ENCODE results near the gene TFPT. TPM values are rescaled to one million over a fixed set of nuclear protein-coding genes. Genes with fewer than 3 reads are reported as not detected.
"Not testable (repeated sequence)": the region's sequence is repeated elsewhere in the genome, so short reads cannot be mapped to it uniquely, and the experiment has no call there.

The TFPT gene
- total RNA-seq, 3 donors from 2014 or later, result 9.8 to 18.2 (median 15.3) TPM

DNA sequence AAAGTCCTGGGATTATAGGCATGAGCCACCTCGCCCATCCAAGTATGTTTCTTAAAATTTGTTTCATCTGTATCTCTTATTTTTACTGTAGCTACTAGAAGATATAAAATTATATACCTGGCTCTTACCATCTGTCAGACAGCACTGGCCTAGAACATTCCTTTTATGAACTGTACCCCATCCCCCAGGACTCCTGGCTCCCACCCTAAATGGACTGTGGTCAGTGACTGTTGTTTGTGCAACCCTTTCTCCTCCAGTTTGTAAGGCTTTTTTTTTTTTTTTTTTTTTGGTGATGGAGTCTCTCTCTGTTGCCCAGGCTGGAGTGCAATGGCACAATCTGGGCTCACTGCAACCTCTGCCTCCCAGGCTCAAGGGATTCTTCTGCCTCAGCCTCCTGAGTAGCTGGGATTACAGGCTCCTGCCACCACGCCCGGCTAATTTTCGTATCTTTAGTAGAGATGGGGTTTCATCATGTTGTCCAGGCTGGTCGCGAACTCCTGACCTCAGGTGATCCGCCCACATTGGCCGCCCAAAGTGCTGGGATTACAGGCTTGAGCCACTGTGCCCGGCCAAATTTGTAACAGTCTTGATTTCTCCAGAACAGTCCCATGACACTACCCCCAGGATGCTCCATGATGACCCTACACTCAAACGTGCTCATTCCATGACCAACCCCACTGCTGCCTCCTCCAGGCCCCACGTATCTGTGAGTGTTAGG is 10.3 kb downstream of the TFPT start:
- ATAC-seq, result no peak
- peaks cover 3% of the 10 kb centered on the region for H3K4me1 ChIP-seq (ENCODE audit: low read depth)
- intact Hi-C loops (cut with DNase I, micrococcal nuclease), result no loop called here
- no peaks in the 10 kb centered on the region for H3K36me3 ChIP-seq (ENCODE audit: low read depth)
- no peak for DNase-seq
- TF ChIP-seq, protein P1, sequence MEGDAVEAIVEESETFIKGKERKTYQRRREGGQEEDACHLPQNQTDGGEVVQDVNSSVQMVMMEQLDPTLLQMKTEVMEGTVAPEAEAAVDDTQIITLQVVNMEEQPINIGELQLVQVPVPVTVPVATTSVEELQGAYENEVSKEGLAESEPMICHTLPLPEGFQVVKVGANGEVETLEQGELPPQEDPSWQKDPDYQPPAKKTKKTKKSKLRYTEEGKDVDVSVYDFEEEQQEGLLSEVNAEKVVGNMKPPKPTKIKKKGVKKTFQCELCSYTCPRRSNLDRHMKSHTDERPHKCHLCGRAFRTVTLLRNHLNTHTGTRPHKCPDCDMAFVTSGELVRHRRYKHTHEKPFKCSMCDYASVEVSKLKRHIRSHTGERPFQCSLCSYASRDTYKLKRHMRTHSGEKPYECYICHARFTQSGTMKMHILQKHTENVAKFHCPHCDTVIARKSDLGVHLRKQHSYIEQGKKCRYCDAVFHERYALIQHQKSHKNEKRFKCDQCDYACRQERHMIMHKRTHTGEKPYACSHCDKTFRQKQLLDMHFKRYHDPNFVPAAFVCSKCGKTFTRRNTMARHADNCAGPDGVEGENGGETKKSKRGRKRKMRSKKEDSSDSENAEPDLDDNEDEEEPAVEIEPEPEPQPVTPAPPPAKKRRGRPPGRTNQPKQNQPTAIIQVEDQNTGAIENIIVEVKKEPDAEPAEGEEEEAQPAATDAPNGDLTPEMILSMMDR (IDR thresholded peaks at IDR 0.05), result no peak
- H3K4me3 ChIP-seq, result no peak overlapping the region
- H3K9me3 ChIP-seq, result no peaks in the 10 kb centered on the region

DNA sequence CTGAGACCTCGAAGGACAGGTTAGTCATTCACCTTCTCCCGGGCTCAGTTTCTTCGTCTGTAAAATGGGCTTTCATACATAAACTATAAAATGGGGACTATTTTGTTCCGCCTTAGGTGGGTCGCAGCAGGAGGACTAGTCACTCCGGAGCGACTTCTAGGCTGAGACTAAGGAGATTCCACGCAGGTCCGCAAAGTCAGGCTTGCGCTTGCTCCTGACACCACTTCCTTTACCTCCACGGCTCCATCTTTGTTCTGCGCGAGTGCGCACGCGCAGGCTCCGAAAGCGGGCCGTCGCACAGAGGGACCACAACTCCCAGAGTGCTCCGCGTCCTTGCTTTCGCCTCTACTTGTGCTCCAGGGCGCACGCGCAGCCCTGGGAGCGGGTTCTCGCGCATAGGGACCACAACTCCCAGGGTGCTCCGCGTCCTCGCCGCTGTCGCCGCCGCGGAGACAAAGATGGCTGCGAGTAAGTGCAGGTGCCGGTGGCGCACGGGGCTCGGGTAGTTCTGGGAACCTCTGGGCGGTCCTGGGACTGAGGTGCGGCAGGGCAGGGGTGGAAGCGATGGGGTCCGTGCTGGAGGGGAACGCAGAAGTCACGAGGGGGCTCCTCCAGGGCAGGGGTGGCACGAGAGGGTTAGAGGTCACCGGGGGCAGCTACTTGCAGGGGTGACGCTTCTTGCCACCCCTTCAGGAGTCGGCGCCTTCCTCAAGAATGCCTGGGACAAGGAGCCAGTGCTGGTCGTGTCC is 12.9 kb downstream of the TFPT start, which contains the start of gene NDUFA3:
Gene NDUFA3, plus strand, starts transcription at position 435 of the 749 bp plus-strand sequence. Its CDS starts 24 bp downstream, at position 459.
- ATAC-seq (peak; percentile 100), DNase-seq (peak; percentile 97 to 99 (median 98))
- Histone ChIP-seq H3K4me3 (peak within 1 kb of the TSS; percentile 76), H3K4me1 (ENCODE audit: low read depth) (peaks cover 3% of the 10 kb centered on the region), H3K9me3 (no peaks in the 10 kb centered on the region), H3K36me3 (ENCODE audit: low read depth) (no peaks in the 10 kb centered on the region)
- TF ChIP-seq, protein P1 (IDR thresholded peaks at IDR 0.05), result no peak
- intact Hi-C loops (cut with DNase I, micrococcal nuclease), result no loop called here

DNA sequence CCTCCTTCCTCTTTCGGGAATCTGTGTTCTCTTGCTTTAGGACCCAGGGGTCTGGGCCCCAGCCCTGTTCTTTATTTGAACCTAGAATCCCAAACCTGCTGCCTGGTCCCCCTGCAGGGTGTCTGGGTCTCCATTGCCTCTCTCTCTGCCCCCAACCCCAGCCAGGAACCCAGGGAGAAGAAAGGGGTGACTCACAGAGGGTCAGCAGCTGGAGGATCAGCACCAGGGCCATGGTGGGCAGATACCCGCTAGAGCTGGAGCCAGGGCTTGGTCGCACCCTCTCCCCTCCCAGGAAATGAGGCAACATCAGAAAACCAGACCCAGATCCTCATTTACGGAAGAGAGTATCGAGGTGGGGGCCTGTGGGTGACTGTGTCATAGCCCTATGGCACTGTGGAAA is 14.9 kb downstream of the TFPT start, which contains the start of gene OSCAR:
Gene OSCAR, minus strand, starts transcription at position 243 of the 400 bp plus-strand sequence. Its CDS starts 11 bp downstream, at position 232.
- ATAC-seq (no peak), DNase-seq (no peak)
- Histone ChIP-seq H3K36me3 (ENCODE audit: low read depth) (no peaks in the 10 kb centered on the region), H3K9me3 (no peaks in the 10 kb centered on the region), H3K4me3 (no peak within 1 kb of the TSS), H3K4me1 (ENCODE audit: low read depth) (peaks cover 8% of the 10 kb centered on the region)
- intact Hi-C loops (cut with DNase I, micrococcal nuclease), result no loop called here
- TF ChIP-seq, protein P1 (IDR thresholded peaks at IDR 0.05), result no peak

DNA sequence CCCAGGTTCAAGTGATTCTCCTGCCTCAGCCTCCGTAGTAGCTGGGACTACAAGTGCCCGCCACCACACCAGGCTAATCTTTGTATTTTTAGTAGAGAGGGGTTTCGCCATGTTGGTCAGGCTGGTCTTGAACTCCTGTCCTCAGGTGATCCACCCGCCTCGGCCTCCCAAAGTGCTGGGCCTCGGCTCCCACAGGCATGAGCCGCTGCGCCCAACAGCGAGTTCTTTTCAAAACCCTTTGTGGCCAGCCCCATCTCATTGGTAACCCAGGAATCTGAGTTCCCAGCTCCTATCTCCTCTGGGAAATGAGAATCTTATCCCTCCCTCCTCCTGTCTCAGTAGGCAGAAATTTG is 15.6 kb downstream of the TFPT start:
- ATAC-seq; intact Hi-C loops (cut with DNase I, micrococcal nuclease); H3K4me1 ChIP-seq (ENCODE audit: low read depth): not testable (repeated sequence)

DNA sequence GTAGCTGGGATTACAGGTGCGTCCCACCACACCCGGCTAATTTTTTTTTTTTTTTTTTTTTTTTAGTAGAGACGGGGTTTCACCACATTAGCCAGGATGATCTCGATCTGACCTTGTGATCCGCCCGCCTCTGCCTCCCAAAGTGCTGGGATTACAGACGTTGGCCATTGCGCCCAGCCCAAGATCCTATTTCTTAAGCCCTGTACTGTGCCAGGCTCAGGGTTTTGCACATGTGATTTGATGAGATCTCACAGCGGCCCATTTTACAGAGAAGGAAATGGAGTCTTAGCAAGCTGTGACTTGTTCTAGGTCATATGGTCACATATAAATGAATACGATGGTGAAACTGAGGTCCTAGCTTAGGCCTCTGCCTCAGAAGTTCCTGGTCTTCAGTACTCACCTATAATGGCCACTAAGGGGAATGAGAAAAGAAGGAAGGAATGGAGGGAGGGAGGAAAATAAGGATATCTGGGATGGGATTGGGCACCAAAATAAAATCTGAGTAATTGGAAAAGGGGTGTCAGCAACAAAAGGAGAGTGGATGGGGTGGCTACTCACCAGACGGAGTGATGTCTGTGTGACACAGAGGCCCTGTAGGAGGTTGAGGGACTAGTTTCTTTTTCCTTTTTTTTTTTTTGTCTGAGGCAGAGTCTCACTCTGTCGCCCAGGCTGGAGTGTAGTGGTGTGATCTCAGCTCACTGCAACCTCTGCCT is 16.1 kb downstream of the TFPT start:
- TF ChIP-seq, protein P1 (IDR thresholded peaks at IDR 0.05), result no peak
- no peak for DNase-seq
- Histone ChIP-seq H3K4me3 (no peak overlapping the region), H3K4me1 (ENCODE audit: low read depth) (peaks cover 10% of the 10 kb centered on the region), H3K9me3 (no peaks in the 10 kb centered on the region), H3K36me3 (ENCODE audit: low read depth) (no peaks in the 10 kb centered on the region)
- ATAC-seq, result no peak
- intact Hi-C loops (cut with DNase I, micrococcal nuclease), result no loop called here

More for the DNA sequence above, 15.6 kb downstream of the TFPT start:
- not testable (repeated sequence) for H3K4me3 ChIP-seq; H3K9me3 ChIP-seq; DNase-seq; H3K36me3 ChIP-seq (ENCODE audit: low read depth)
